Measurements from ENCODE around the gene DAD1. TPM values are rescaled to one million over a fixed set of nuclear protein-coding genes. Genes with fewer than 3 reads are reported as not detected.
A peak's percentile ranks its signal among the peaks of the same experiment; 100 is the strongest.
"Not testable (repeated sequence)": the region's sequence is repeated elsewhere in the genome, so short reads cannot be mapped to it uniquely, and the experiment has no call there.

Gene DAD1
- total and polyA plus RNA-seq, 7 experiments from 2014 or later, result 68.8 to 777 (median 123) TPM

- peaks cover 96 to 98% of the 10 kb centered on the region in 2 donors for H3K4me1 ChIP-seq (ENCODE audit: control insufficient read depth in 2 of 2, insufficient read depth in 2 of 2, low read length in 2 of 2)
- H3K27me3 ChIP-seq (ENCODE audit: control insufficient read depth in 2 of 2, insufficient read depth in 2 of 2, low read length in 2 of 2), result no peaks in the 10 kb centered on the region
- ChIA-PET CTCF (interaction anchor here (0.6 to 4.2 kb wide), 13 partner anchors 9 to 1933 kb away, joined by 3 to 17 read pairs (median 5); no protein-coding TSS in a partner anchor), POLR2A (interaction anchor here (0.6 to 13.3 kb wide), 12 partner anchors 4 to 1016 kb away, joined by 3 to 709 read pairs (median 4); partner anchors contain the start of gene DAD1)
- ATAC-seq (no peak), DNase-seq (no peak)
- intact Hi-C loops (cut with micrococcal nuclease), result loop anchor here in 1 of 2 donors (1.0 kb wide), 1 partner anchor 9 kb away; no protein-coding TSS in a partner anchor
- no peaks in the 10 kb centered on the region for H3K27me3 Mint-ChIP-seq
- H3K4me3 ChIP-seq (ENCODE audit: low read length), result peak overlapping the region; percentile 53
- H3K27ac Mint-ChIP-seq, result peak overlapping the region; percentile 93 to 99 (median 96)
- peaks cover 0 to 11% (median 0%) of the 10 kb centered on the region in 11 donors for H3K9me3 Mint-ChIP-seq
- H3K4me3 Mint-ChIP-seq, result peak overlapping the region; percentile 76 to 92 (median 80)
- H3K27ac ChIP-seq (ENCODE audit: low read depth, low read length), result peak overlapping the region; percentile 90
- H3K4me1 Mint-ChIP-seq, result peaks cover 64 to 100% (median 98%) of the 10 kb centered on the region in 7 donors
- no peaks in the 10 kb centered on the region for H3K9me3 ChIP-seq (ENCODE audit: control insufficient read depth in 2 of 3, low read length in 3 of 3)
- peaks cover 57 to 93% (median 90%) of the 10 kb centered on the region in 5 donors for H3K36me3 Mint-ChIP-seq
- H3K36me3 ChIP-seq (ENCODE audit: control insufficient read depth in 2 of 3, insufficient read depth in 3 of 3, low read length in 3 of 3), result peaks cover 54 to 78% (median 61%) of the 10 kb centered on the region in 3 experiments
These were observed 42.3 kb downstream of the DAD1 start for GRCh38 chr14:22546722-22547071.

- intact Hi-C loops (cut with micrococcal nuclease), result loop anchor here (1.0 kb wide), 1 partner anchor 9 kb away; no protein-coding TSS in a partner anchor
- peak overlapping the region; percentile 76 to 92 (median 80) for H3K4me3 Mint-ChIP-seq
- ATAC-seq, result no peak
- H3K27me3 Mint-ChIP-seq, result no peaks in the 10 kb centered on the region
- Histone ChIP-seq H3K4me1 (ENCODE audit: control insufficient read depth in 2 of 2, insufficient read depth in 2 of 2, low read length in 2 of 2) (peaks cover 96 to 97% of the 10 kb centered on the region in 2 donors), H3K9me3 (ENCODE audit: control insufficient read depth in 2 of 3, low read length in 3 of 3) (no peaks in the 10 kb centered on the region), H3K27ac (ENCODE audit: low read depth, low read length) (peak overlapping the region; percentile 90), H3K27me3 (ENCODE audit: control insufficient read depth in 2 of 2, insufficient read depth in 2 of 2, low read length in 2 of 2) (no peaks in the 10 kb centered on the region), H3K4me3 (ENCODE audit: low read length) (peak overlapping the region; percentile 53), H3K36me3 (ENCODE audit: control insufficient read depth in 2 of 3, insufficient read depth in 3 of 3, low read length in 3 of 3) (peaks cover 48 to 78% (median 61%) of the 10 kb centered on the region in 3 experiments)
- DNase-seq, result no peak
- H3K9me3 Mint-ChIP-seq, result peaks cover 0 to 11% (median 0%) of the 10 kb centered on the region in 11 donors
- CTCF ChIA-PET, result interaction anchor here (0.6 to 4.2 kb wide), 12 partner anchors 10 to 1933 kb away, joined by 3 to 17 read pairs (median 4); no protein-coding TSS in a partner anchor
- peak overlapping the region; percentile 93 to 99 (median 96) for H3K27ac Mint-ChIP-seq
- peaks cover 59 to 100% (median 98%) of the 10 kb centered on the region in 7 donors for H3K4me1 Mint-ChIP-seq
- POLR2A ChIA-PET, result interaction anchor here (0.5 to 13.3 kb wide), 14 partner anchors 4 to 754 kb away, joined by 3 to 709 read pairs (median 3); partner anchors contain the start of gene DAD1
- peaks cover 56 to 93% (median 90%) of the 10 kb centered on the region in 5 donors for H3K36me3 Mint-ChIP-seq
These were observed 42.9 kb downstream of the DAD1 start for GRCh38 chr14:22545842-22546721.

GRCh38 chr14:22544881-22545420, 44.1 kb downstream of the DAD1 start:
- peak overlapping the region; percentile 76 to 92 (median 80) for H3K4me3 Mint-ChIP-seq
- POLR2A ChIA-PET, result interaction anchor here (0.6 to 13.3 kb wide), 7 partner anchors 6 to 504 kb away, joined by 3 to 709 read pairs (median 223); no protein-coding TSS in a partner anchor

GRCh38 chr14:22544406-22544805, 44.6 kb downstream of the DAD1 start:
- H3K4me1 ChIP-seq (ENCODE audit: control insufficient read depth in 2 of 2, insufficient read depth in 2 of 2, low read length in 2 of 2), result peaks cover 96 to 97% of the 10 kb centered on the region in 2 donors
- Mint-ChIP-seq H3K4me3 (peak overlapping the region; percentile 76 to 92 (median 80)), H3K36me3 (peaks cover 52 to 91% (median 89%) of the 10 kb centered on the region in 5 donors), H3K4me1 (peaks cover 52 to 100% (median 98%) of the 10 kb centered on the region in 7 donors), H3K9me3 (peaks cover 0 to 11% (median 0%) of the 10 kb centered on the region in 11 donors), H3K27ac (peak overlapping the region; percentile 93 to 99 (median 96)), H3K27me3 (no peaks in the 10 kb centered on the region)
- ChIA-PET CTCF (interaction anchor here (4.2 kb wide), 1 partner anchor 12 kb away, joined by 17 read pairs; no protein-coding TSS in a partner anchor), POLR2A (interaction anchor here (0.6 to 13.3 kb wide), 5 partner anchors 7 to 82 kb away, joined by 3 to 709 read pairs (median 458); no protein-coding TSS in a partner anchor)
- peak overlapping the region; percentile 53 for H3K4me3 ChIP-seq (ENCODE audit: low read length)
- no peaks in the 10 kb centered on the region for H3K27me3 ChIP-seq (ENCODE audit: control insufficient read depth in 2 of 2, insufficient read depth in 2 of 2, low read length in 2 of 2)
- DNase-seq (no peak), ATAC-seq (no peak)
- intact Hi-C loops (cut with micrococcal nuclease), result no loop called here
- no peaks in the 10 kb centered on the region for H3K9me3 ChIP-seq (ENCODE audit: control insufficient read depth in 2 of 3, low read length in 3 of 3)
- peak overlapping the region; percentile 90 for H3K27ac ChIP-seq (ENCODE audit: low read depth, low read length)
- peaks cover 42 to 74% (median 62%) of the 10 kb centered on the region in 3 experiments for H3K36me3 ChIP-seq (ENCODE audit: control insufficient read depth in 2 of 3, insufficient read depth in 3 of 3, low read length in 3 of 3)

More at GRCh38 chr14:22544881-22545420, 44.1 kb downstream of the DAD1 start:
- peaks cover 55 to 100% (median 98%) of the 10 kb centered on the region in 7 donors for H3K4me1 Mint-ChIP-seq
- CTCF ChIA-PET, result interaction anchor here (1.4 to 4.2 kb wide), 6 partner anchors 11 to 796 kb away, joined by 3 to 17 read pairs (median 6); no protein-coding TSS in a partner anchor
- H3K36me3 Mint-ChIP-seq, result peaks cover 52 to 91% (median 89%) of the 10 kb centered on the region in 5 donors
- H3K27ac ChIP-seq (ENCODE audit: low read depth, low read length), result peak overlapping the region; percentile 90
- peaks cover 96 to 97% of the 10 kb centered on the region in 2 donors for H3K4me1 ChIP-seq (ENCODE audit: control insufficient read depth in 2 of 2, insufficient read depth in 2 of 2, low read length in 2 of 2)
- DNase-seq, result no peak
- no peaks in the 10 kb centered on the region for H3K9me3 ChIP-seq (ENCODE audit: control insufficient read depth in 2 of 3, low read length in 3 of 3)
- H3K9me3 Mint-ChIP-seq, result peaks cover 0 to 11% (median 0%) of the 10 kb centered on the region in 11 donors
- peak overlapping the region; percentile 53 for H3K4me3 ChIP-seq (ENCODE audit: low read length)
- peaks cover 43 to 74% (median 62%) of the 10 kb centered on the region in 3 experiments for H3K36me3 ChIP-seq (ENCODE audit: control insufficient read depth in 2 of 3, insufficient read depth in 3 of 3, low read length in 3 of 3)
- ATAC-seq, result no peak
- peak overlapping the region; percentile 93 to 99 (median 96) for H3K27ac Mint-ChIP-seq
- H3K27me3 Mint-ChIP-seq, result no peaks in the 10 kb centered on the region
- no peaks in the 10 kb centered on the region for H3K27me3 ChIP-seq (ENCODE audit: control insufficient read depth in 2 of 2, insufficient read depth in 2 of 2, low read length in 2 of 2)
- intact Hi-C loops (cut with micrococcal nuclease), result loop anchor here in 1 of 2 donors (1.0 kb wide), 1 partner anchor 8 kb away; no protein-coding TSS in a partner anchor

- H3K4me1 Mint-ChIP-seq, result peaks cover 53 to 100% (median 98%) of the 10 kb centered on the region in 7 donors
- peak overlapping the region; percentile 90 for H3K27ac ChIP-seq (ENCODE audit: low read depth, low read length)
- ATAC-seq; H3K9me3 ChIP-seq (ENCODE audit: control insufficient read depth in 2 of 3, low read length in 3 of 3); H3K9me3 Mint-ChIP-seq; H3K27me3 Mint-ChIP-seq; intact Hi-C loops (cut with micrococcal nuclease); H3K27me3 ChIP-seq (ENCODE audit: control insufficient read depth in 2 of 2, insufficient read depth in 2 of 2, low read length in 2 of 2); DNase-seq: not testable (repeated sequence)
- peak overlapping the region; percentile 76 to 92 (median 80) for H3K4me3 Mint-ChIP-seq
- POLR2A ChIA-PET, result interaction anchor here (0.6 to 12.9 kb wide), 6 partner anchors 8 to 620 kb away, joined by 3 to 458 read pairs (median 101); no protein-coding TSS in a partner anchor
- peak overlapping the region; percentile 93 to 99 (median 96) for H3K27ac Mint-ChIP-seq
- H3K4me1 ChIP-seq (ENCODE audit: control insufficient read depth in 2 of 2, insufficient read depth in 2 of 2, low read length in 2 of 2), result peaks cover 96 to 97% of the 10 kb centered on the region in 2 donors
- H3K4me3 ChIP-seq (ENCODE audit: low read length), result peak overlapping the region; percentile 53
- CTCF ChIA-PET, result interaction anchor here (0.6 kb wide), 1 partner anchor 12 kb away, joined by 3 read pairs; no protein-coding TSS in a partner anchor
- peaks cover 37 to 74% (median 61%) of the 10 kb centered on the region in 3 experiments for H3K36me3 ChIP-seq (ENCODE audit: control insufficient read depth in 2 of 3, insufficient read depth in 3 of 3, low read length in 3 of 3)
- peaks cover 50 to 91% (median 89%) of the 10 kb centered on the region in 5 donors for H3K36me3 Mint-ChIP-seq
These were observed 45.3 kb downstream of the DAD1 start for GRCh38 chr14:22543570-22544357.
